NCI-H2227 treated with DMSO at 0.1 percent for 48 hours (cell line): Measurements from ENCODE around the gene CELF5.

Source experiments
- DNase-seq: peaks from one replicate; lab custom pipeline; 2025; lab: John Stamatoyannopoulos, UW

Gene CELF5

GRCh38 chr19:3243819-3244700 lies 19.6 kb downstream of the CELF5 start:
- DNase-seq, result no peak

- no peak for DNase-seq
Measured at GRCh38 chr19:3245050-3245449, 20.6 kb downstream of the CELF5 start.

GRCh38 chr19:3248728-3249326 lies 24.4 kb downstream of the CELF5 start:
- no peak for DNase-seq

- DNase-seq, result no peak
Measured at GRCh38 chr19:3249408-3249807, 24.9 kb downstream of the CELF5 start.

GRCh38 chr19:3250675-3251074 lies 26.2 kb downstream of the CELF5 start:
- DNase-seq, result no peak

- no peak for DNase-seq
Measured at GRCh38 chr19:3251229-3251628, 26.8 kb downstream of the CELF5 start.

GRCh38 chr19:3252650-3253049 lies 28.2 kb downstream of the CELF5 start:
- DNase-seq, result no peak

- no peak for DNase-seq
Measured at GRCh38 chr19:3253270-3253669, 28.8 kb downstream of the CELF5 start.

GRCh38 chr19:3254520-3254919 lies 30.1 kb downstream of the CELF5 start:
- no peak for DNase-seq

GRCh38 chr19:3257071-3257470 lies 32.6 kb downstream of the CELF5 start:
- DNase-seq, result no peak

GRCh38 chr19:3262362-3262761 lies 37.9 kb downstream of the CELF5 start:
- no peak for DNase-seq

- DNase-seq, result no peak
Measured at GRCh38 chr19:3263866-3264265, 39.4 kb downstream of the CELF5 start.

- no peak for DNase-seq
Measured at GRCh38 chr19:3265432-3265831, 41.0 kb downstream of the CELF5 start.

- DNase-seq, result no peak
Measured at GRCh38 chr19:3266092-3266693, 41.7 kb downstream of the CELF5 start.

- peak; percentile 15 for DNase-seq
Measured at GRCh38 chr19:3266792-3267514, 42.5 kb downstream of the CELF5 start.

- DNase-seq, result no peak
Measured at GRCh38 chr19:3268326-3268725, 43.9 kb downstream of the CELF5 start.

GRCh38 chr19:3268763-3269162 lies 44.3 kb downstream of the CELF5 start:
- DNase-seq, result no peak

- DNase-seq, result peak; percentile 4
Measured at GRCh38 chr19:3269916-3270671, 45.6 kb downstream of the CELF5 start.

- DNase-seq, result peak; percentile 90
Measured at GRCh38 chr19:3270902-3271301, 46.4 kb downstream of the CELF5 start.

- DNase-seq, result no peak
Measured at GRCh38 chr19:3272401-3272931, 48.0 kb downstream of the CELF5 start.

- no peak for DNase-seq
Measured at GRCh38 chr19:3272952-3273351, 48.5 kb downstream of the CELF5 start.
